ENCODE results near the gene CLEC4D.
"Not testable (repeated sequence)": the region's sequence is repeated elsewhere in the genome, so short reads cannot be mapped to it uniquely, and the experiment has no call there.

Gene CLEC4D

GRCh38 chr12:8513256-8513655 lies at the start of gene CLEC4D:
Gene CLEC4D (plus strand): TSS chr12:8513503. CDS start chr12:8513733, 230 bp downstream.
- no peak for DNase-seq

- DNase-seq: no peak
These were observed 47.9 kb upstream of the CLEC4D start for GRCh38 chr12:8465301-8465996.

DNA sequence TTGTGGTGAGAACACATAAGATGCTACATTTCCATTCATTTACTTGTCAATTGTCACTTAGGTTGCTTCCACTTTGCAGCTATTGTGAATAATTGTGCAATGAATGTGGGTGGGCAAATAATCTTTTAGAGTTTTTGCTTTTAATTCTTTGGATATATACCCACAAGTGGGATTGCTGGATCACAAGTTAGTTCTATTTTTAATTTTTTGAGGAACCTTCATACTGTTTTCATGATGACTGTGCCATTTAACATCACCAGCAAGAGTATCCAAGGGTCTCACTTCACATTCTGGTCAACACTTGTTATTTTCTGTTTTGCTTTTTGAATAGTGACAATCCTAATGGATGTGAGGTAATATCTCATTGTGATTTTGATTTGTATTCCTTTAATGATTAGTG lies 47.1 kb upstream of the CLEC4D start:
- DNase-seq: no peak

- no peak for DNase-seq
These were observed 42.2 kb upstream of the CLEC4D start for GRCh38 chr12:8471090-8471489.

GRCh38 chr12:8475508-8476203 lies 37.6 kb upstream of the CLEC4D start:
- no peak for DNase-seq

GRCh38 chr12:8482571-8483061 lies 30.7 kb upstream of the CLEC4D start:
- no peak for DNase-seq

DNA sequence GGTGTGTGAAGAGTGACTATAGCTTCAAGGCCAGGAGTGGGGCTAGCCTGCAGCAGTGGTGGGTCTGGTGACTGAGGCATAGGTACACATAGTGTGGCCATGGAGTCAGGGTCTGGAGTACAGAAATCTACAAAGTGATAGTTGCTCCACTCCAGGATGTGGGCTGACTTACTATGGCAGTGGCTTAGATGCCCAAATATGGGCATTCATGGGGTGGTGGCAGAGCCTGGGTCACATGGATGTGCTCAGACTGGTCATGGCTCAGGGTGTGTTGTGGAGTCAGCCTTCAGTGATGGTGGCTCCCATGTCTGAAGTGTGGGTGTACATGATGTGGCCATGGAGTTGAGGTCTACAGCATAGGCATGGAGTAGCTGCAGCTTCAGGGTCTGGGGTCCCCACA lies 30.2 kb upstream of the CLEC4D start:
- no peak for DNase-seq

DNA sequence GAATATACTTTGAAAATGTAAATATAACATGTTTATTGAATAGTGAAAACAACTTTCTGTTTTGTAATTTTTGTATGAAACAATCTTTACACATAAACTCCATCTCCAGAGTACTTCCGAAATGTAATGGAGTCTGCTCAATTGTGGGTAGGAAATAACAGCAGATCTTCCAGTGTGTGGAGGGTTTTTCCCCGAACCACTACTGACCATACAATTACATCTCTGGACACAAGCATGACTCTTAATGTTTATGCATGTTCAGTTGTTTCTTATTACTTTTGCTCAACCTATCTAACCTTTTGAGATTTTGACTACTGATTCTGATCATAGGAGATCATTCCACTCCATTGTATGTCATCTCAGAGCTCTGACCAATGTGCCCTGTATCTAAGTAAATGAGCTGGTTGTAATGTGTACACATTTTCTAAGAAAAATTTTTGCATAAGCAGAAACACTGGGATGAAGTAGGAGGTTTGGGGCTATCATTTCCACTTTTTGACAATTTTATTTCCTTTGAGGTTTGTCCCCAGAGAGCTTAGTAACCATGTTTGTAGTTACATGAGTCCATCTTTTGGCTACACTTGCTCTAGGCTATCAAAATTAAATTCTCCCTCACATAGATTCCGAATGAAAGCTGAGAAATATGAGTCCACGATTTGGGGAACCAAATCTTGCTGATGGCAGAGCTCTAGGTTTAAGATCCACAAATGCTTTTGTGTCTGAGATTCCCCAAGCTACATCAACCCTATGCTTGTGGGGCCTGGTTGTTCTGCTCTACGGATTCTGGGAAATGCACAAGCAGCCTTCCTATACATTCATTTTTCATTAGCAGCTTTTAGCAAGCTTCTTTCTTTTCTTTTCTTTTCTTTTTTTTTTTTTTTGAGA lies 21.4 kb upstream of the CLEC4D start:
- DNase-seq: no peak

DNA sequence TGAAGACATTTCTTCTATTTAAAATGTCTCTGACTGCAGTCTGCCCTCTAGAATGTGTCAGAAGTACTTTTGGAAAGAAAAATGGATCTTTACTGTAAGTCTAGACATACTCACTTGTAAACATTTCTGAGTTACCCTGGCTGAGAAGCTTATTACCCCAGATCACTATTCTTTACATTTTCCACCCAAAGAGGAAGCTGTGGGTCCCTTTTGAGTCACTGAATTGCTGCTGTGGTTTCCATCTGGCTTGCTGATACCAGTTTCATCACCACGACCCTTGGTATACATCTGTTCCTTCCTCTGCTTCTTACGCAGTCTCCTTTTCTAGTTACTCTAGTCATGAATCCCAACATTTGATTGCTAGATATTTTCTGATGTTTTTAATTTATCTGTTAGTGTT lies 20.2 kb upstream of the CLEC4D start:
- no peak for DNase-seq

GRCh38 chr12:8495671-8496070 lies 17.6 kb upstream of the CLEC4D start:
- DNase-seq: not testable (repeated sequence)

- DNase-seq: not testable (repeated sequence)
These were observed 17.2 kb upstream of the CLEC4D start for GRCh38 chr12:8496074-8496473.

DNA sequence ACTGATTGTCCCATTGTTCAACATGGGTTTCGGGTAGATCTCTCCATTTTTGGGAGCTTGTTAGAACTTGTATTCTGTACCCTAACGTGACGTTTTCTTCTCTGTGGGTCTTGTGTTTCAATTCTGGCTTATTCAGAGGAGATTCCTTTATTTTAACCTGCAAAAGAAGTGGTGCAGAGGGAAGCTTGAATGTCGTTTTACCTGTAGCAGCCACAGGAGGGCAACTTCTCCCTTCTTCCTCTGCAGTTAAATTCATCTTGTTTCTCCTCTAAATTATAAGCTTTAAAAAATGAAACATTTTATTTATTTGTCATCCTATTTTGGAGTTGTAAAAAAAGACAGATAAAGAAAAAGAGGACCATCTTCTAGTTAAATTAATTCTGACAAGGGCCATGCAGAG lies 13.7 kb upstream of the CLEC4D start:
- DNase-seq: no peak

- no peak for DNase-seq
These were observed 11.6 kb upstream of the CLEC4D start for GRCh38 chr12:8501720-8502119.

GRCh38 chr12:8504351-8504750 lies 9.0 kb upstream of the CLEC4D start:
- DNase-seq: no peak

DNA sequence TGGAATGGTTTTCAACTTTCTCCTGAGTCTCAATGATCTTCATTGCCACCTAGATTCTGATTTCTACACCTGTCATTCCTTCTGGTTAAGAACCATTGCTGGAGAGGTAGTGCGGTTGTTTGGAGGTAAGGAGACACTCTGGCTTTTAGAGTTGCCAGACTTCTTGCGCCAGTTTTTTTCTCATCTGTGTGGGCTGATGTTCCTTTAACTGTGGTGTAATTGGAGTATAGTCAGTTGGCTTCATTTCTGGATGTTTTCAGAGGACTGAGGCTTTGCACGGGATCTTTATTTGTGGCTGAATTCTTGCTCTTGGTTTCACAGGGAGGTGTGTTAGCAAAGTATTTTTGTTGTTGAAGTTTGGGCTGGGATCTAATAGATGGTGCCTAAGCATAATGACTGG lies 5.7 kb upstream of the CLEC4D start:
- no peak for DNase-seq

GRCh38 chr12:8508223-8508622 lies 5.1 kb upstream of the CLEC4D start:
- DNase-seq: no peak

DNA sequence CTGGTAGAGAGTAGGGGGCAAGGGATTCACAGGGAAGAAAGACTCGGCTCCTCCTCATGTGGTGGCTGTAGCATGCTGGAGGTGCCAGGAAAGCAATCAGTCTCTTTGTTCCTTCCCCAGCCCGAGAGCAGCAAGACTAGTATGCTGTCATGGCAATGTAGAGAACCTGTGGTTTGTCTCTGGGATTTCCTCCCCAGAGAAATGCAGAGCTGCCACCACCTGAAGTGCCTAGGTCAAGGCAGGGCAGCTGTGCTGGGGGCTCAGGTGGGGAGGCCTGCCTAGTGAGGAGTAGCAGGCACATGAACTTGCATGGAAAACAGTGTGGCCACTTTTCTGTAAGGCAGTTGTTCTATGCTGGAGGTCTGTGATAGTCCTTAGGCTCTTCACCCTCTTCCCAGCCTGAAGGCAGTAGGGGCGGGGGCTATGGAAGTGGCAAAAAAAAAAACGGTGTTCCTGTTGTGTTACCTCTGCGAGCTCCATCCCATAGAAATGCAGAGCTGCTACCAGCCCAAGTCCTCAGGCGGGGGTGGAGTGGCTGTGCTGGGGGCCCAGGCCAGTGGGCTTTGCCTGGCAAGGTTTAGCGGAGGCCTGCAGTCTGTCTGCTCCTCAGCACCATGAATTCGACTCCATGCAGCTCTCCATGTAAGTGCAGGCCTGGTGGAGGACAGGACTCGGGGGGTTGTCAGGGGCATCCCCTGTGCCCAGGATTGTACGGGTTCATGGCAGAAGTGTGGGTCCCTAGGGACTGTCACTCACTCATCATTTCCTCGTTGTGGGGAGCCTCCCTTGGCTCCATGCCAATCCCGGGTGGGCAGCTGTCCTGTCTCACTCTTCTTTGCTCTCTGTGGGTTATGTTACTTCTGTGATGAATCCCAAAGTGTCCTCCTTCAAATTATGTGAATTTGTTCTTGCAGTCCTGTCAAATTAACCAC lies 4.1 kb upstream of the CLEC4D start:
- no peak for DNase-seq

DNA sequence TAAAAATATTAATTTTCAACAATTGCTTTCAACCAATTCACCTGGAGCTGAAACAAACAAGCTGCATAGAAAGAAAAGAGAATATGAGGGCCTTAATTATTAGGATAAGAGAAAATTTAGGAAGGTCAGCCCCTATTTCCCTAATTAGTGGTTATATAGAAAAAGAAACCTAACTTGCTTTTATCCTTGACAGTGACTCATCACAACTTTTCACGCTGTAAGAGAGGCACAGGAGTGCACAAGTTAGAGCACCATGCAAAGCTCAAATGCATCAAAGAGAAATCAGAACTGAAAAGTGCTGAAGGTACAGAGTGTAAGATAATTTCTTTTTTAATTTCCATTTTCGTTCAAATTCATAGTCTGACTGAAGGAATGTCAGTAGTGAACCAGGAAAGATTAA lies 4.7 kb downstream of the CLEC4D start:
- no peak for DNase-seq

DNA sequence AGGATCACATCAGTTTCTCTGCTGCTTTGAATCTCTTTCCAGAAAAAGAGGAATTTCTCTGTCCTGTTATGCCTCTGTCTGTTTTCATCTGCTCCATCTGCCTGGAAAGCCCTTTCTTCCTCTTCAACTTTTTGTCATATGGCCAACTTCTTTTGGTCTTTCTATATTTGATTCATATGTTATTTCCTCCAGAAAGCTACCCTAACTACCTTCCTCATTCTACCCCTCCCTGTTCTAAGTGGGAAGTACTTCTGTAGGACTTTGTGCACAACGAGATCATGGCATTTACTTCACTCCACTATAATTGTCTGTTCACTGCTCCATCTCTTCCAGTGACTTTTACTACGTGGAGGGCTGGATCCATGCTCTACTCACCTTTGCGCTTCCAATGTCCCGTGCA lies 5.9 kb downstream of the CLEC4D start:
- no peak for DNase-seq

DNA sequence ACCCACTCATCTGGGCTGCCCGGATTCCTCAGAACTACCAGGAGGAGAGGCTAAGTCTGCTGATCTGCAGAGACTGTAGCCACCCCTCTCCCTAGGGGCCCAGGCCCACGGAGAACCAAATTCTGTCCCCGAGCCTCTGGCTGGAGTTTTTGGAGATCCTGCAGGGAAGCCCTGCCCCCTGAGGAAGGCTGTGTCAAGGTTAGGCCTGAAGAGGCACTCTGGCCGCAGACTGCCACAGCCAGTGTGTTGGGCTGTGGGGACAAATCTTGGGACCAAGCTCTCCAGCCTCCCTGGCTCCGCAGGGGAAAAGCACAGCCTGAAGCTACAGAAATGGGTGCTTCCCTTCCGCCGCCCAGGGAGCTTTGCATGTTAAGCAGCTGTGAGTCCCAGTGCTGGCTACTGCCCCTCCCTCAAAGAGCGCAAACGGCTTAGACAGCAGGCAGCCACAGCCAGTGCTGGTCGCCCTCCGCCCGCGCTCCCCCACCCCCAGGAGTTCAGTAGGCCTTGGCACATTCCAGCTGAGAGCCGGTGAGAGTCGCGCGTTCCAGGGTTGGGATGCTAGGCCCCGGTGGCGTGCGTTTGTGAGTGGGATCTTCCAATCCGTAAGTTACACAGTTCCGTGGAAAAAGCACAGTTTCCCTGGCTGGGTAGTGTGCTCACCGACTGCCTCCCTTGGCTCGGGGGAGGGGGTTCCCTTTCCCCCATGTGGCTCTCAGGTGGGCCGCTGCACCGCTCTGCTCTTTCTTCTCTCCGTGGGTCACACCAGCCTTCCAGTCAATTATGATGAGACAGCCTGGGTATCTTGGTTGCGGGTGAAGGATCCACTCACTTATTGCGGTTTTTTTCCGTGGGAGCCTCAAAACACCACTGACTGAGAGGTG lies 14.2 kb downstream of the CLEC4D start:
- DNase-seq: no peak

GRCh38 chr12:8532045-8532444 lies 18.7 kb downstream of the CLEC4D start:
- DNase-seq: no peak

All from activated CD4-positive, CD25-positive, alpha-beta regulatory T cell (primary cell).